Measurements from ENCODE around the gene CACTIN. TPM values are rescaled to one million over a fixed set of nuclear protein-coding genes. Genes with fewer than 3 reads are reported as not detected.

Gene CACTIN
- total RNA-seq, 1 experiment from 2014 or later: 18.6 TPM

- BruUV-seq (replicated peaks): no TSS peak
- TF ChIP-seq CTCF (conservative IDR thresholded peaks at IDR 0.05) (no peak), EZH2 (IDR thresholded peaks at IDR 0.05; ENCODE audit: low read depth) (no peak)
- Histone ChIP-seq H3K27ac (no peak overlapping the region), H3K79me2 (ENCODE audit: low read depth) (no peaks in the 10 kb centered on the region), H3K4me1 (replicated peaks; ENCODE audit: insufficient read depth) (no peaks in the 10 kb centered on the region), H3K36me3 (ENCODE audit: low read depth) (no peaks in the 10 kb centered on the region), H3K4me3 (no peak overlapping the region), H3K9me3 (ENCODE audit: insufficient read depth, low read depth) (no peaks in the 10 kb centered on the region), H3K9me2 (ENCODE audit: insufficient read depth) (no peaks in the 10 kb centered on the region), H3F3A (ENCODE audit: insufficient read depth, low read depth) (no peaks in the 10 kb centered on the region), H3K27me3 (ENCODE audit: insufficient read depth, low read depth) (no peaks in the 10 kb centered on the region), H3K4me2 (no peak overlapping the region), H2AFZ (no peak overlapping the region), H4K20me1 (ENCODE audit: insufficient read depth) (no peaks in the 10 kb centered on the region)
- CTCF ChIA-PET: no interaction called here
- POLR2A ChIA-PET (ENCODE audit: unreplicated experiment): no interaction called here
- DNase-seq: no peak
- intact Hi-C loops (cut with micrococcal nuclease; ENCODE audit: unreplicated experiment): no loop called here
Observed at GRCh38 chr19:3637621-3638020, 11.0 kb upstream of the CACTIN start.

GRCh38 chr19:3636962-3637361 is 10.4 kb upstream of the CACTIN start:
- Histone ChIP-seq H3K4me1 (replicated peaks; ENCODE audit: insufficient read depth) (no peaks in the 10 kb centered on the region), H3K9me3 (ENCODE audit: insufficient read depth, low read depth) (no peaks in the 10 kb centered on the region), H2AFZ (no peak overlapping the region), H3K27ac (no peak overlapping the region), H4K20me1 (ENCODE audit: insufficient read depth) (no peaks in the 10 kb centered on the region), H3K4me2 (no peak overlapping the region), H3K36me3 (ENCODE audit: low read depth) (no peaks in the 10 kb centered on the region), H3K27me3 (ENCODE audit: insufficient read depth, low read depth) (no peaks in the 10 kb centered on the region), H3K79me2 (ENCODE audit: low read depth) (no peaks in the 10 kb centered on the region), H3F3A (ENCODE audit: insufficient read depth, low read depth) (no peaks in the 10 kb centered on the region), H3K9me2 (ENCODE audit: insufficient read depth) (no peaks in the 10 kb centered on the region), H3K4me3 (no peak overlapping the region)
- no TSS peak for BruUV-seq (replicated peaks)
- ChIA-PET CTCF (no interaction called here), POLR2A (ENCODE audit: unreplicated experiment) (no interaction called here)
- intact Hi-C loops (cut with micrococcal nuclease; ENCODE audit: unreplicated experiment): no loop called here
- no peak for DNase-seq
- no peak for TF ChIP-seq EZH2 (IDR thresholded peaks at IDR 0.05; ENCODE audit: low read depth)
- TF ChIP-seq CTCF (conservative IDR thresholded peaks at IDR 0.05): no peak

DNA sequence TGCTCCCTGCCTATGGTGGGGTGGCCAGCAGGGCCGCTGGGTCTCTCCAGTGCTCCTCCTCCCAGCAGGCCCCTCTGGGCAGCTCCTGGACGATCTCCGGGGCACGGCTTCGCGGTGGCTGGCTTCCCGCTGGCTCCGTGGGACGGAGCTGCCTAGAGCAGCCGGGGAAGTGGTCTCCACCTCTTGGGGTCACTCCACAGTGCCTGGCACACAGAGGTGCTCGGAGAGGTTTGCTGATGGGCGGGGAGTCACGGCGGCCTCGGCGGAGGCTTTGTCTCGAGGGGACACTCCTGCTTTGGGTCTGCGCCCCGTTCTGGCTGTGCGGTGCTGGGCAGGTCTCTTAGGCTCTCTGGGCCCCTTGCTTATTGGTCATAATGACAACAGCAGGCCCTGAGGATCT is 9.9 kb upstream of the CACTIN start:
- Histone ChIP-seq H2AFZ (no peak overlapping the region), H3K4me2 (no peak overlapping the region), H3K9me2 (ENCODE audit: insufficient read depth) (no peaks in the 10 kb centered on the region), H4K20me1 (ENCODE audit: insufficient read depth) (no peaks in the 10 kb centered on the region), H3K27me3 (ENCODE audit: insufficient read depth, low read depth) (no peaks in the 10 kb centered on the region), H3F3A (ENCODE audit: insufficient read depth, low read depth) (no peaks in the 10 kb centered on the region), H3K4me1 (replicated peaks; ENCODE audit: insufficient read depth) (no peaks in the 10 kb centered on the region), H3K27ac (no peak overlapping the region), H3K79me2 (ENCODE audit: low read depth) (no peaks in the 10 kb centered on the region), H3K4me3 (no peak overlapping the region), H3K9me3 (ENCODE audit: insufficient read depth, low read depth) (no peaks in the 10 kb centered on the region), H3K36me3 (ENCODE audit: low read depth) (no peaks in the 10 kb centered on the region)
- BruUV-seq (replicated peaks): no TSS peak
- TF ChIP-seq CTCF (conservative IDR thresholded peaks at IDR 0.05) (no peak), EZH2 (IDR thresholded peaks at IDR 0.05; ENCODE audit: low read depth) (no peak)
- ChIA-PET POLR2A (ENCODE audit: unreplicated experiment) (no interaction called here), CTCF (no interaction called here)
- intact Hi-C loops (cut with micrococcal nuclease; ENCODE audit: unreplicated experiment): no loop called here
- no peak for DNase-seq
